Keratinocyte (primary cell): ENCODE results near the gene NPNT. TPM values are rescaled to one million over a fixed set of nuclear protein-coding genes. Genes with fewer than 3 reads are reported as not detected.

ENCODE experiments used
- DNase-seq: peaks from one replicate; pipeline ENCODE4 v3.0.0-alpha.2; 2011; ENCODE audit warnings: low read depth, missing footprints, low spot score
- FAIRE-seq: peaks from 2 replicates; lab custom pipeline; 2011; peaks lifted over from hg19 to GRCh38; lab: Jason Lieb, UNC
- H2AFZ ChIP-seq: 2 replicates; pipeline ENCODE4 v1.6.0; 2012; ENCODE audit warnings: low read length, control low read depth, inconsistent platforms; ENCODE audit not compliant: control insufficient read depth
- H3K27ac ChIP-seq: 2 replicates; pipeline ENCODE4 v1.5.1; 2011; ENCODE audit warnings: low read length; ENCODE audit not compliant: control insufficient read depth, insufficient read depth
- H3K27me3 ChIP-seq: 3 replicates; pipeline ENCODE4 v1.6.0; 2011; ENCODE audit warnings: low read length; ENCODE audit not compliant: control insufficient read depth, insufficient read depth; ENCODE audit errors: extremely low read depth
- H3K36me3 ChIP-seq, 2 experiments: 2 replicates in 1 of 2; 3 replicates in 1 of 2; pipeline ENCODE4 v1.5.1; 2011; ENCODE audit warnings: low read length in 2 of 2, mild to moderate bottlenecking in 1 of 2; ENCODE audit not compliant: control insufficient read depth in 2 of 2, insufficient read depth in 2 of 2; ENCODE audit errors: extremely low read depth in 1 of 2
- H3K4me1 ChIP-seq: 3 replicates; pipeline ENCODE4 v1.5.1; 2011; ENCODE audit warnings: low read length; ENCODE audit not compliant: control insufficient read depth, insufficient read depth; ENCODE audit errors: extremely low read depth
- H3K4me2 ChIP-seq: 3 replicates; pipeline ENCODE4 v1.6.0; 2011; ENCODE audit warnings: low read depth, low read length; ENCODE audit not compliant: control insufficient read depth, insufficient read depth; ENCODE audit errors: extremely low read depth
- H3K4me3 ChIP-seq, 3 experiments: fragments of 200-600 bp in 1 of 3; sonication (generic) in 1 of 3; 2 replicates in 2 of 3; 3 replicates in 1 of 3; pipeline ENCODE4 v1.5.1; 2011 to 2016; ENCODE audit warnings: low read length in 3 of 3, mild to moderate bottlenecking in 3 of 3, control low read depth in 2 of 3, inconsistent platforms in 1 of 3, low read depth in 1 of 3, mixed read lengths in 1 of 3, mixed run types in 1 of 3, moderate library complexity in 1 of 3; ENCODE audit not compliant: control insufficient read depth in 2 of 3, insufficient read depth in 2 of 3; ENCODE audit errors: extremely low read depth in 1 of 3
- H3K79me2 ChIP-seq: 2 replicates; pipeline ENCODE4 v1.6.0; 2012; ENCODE audit warnings: low read length; ENCODE audit not compliant: control insufficient read depth, insufficient read depth
- H3K9ac ChIP-seq: 3 replicates; pipeline ENCODE4 v1.6.0; 2011; ENCODE audit warnings: low read length; ENCODE audit not compliant: control insufficient read depth, insufficient read depth; ENCODE audit errors: extremely low read depth
- H3K9me1 ChIP-seq: 3 replicates; pipeline ENCODE4 v1.6.0; 2011; ENCODE audit warnings: low read length; ENCODE audit not compliant: control insufficient read depth, insufficient read depth; ENCODE audit errors: extremely low read depth
- H3K9me3 ChIP-seq: 2 replicates; pipeline ENCODE4 v1.5.1; 2012; ENCODE audit warnings: low read depth, low read length; ENCODE audit not compliant: control insufficient read depth
- H4K20me1 ChIP-seq: 3 replicates; pipeline ENCODE4 v1.6.0; 2011; ENCODE audit warnings: low read length; ENCODE audit not compliant: control insufficient read depth, insufficient read depth; ENCODE audit errors: extremely low read depth
- CTCF ChIP-seq, 3 experiments: IDR thresholded peaks in 1 of 3; conservative IDR thresholded peaks in 1 of 3; optimal IDR thresholded peaks in 1 of 3; 2 replicates in 2 of 3; 3 replicates in 1 of 3; pipeline versions ENCODE3 to v1.5.1; 2011; ENCODE audit warnings: low read length in 3 of 3, mild to moderate bottlenecking in 3 of 3, moderate library complexity in 2 of 3, control low read depth in 1 of 3, inconsistent platforms in 1 of 3; ENCODE audit not compliant: insufficient read depth in 2 of 3; ENCODE audit errors: extremely low read depth in 1 of 3
- EZH2 ChIP-seq: IDR thresholded peaks from one replicate; pipeline ENCODE4 v1.6.1; 2012; ENCODE audit warnings: inconsistent platforms, mild to moderate bottlenecking, low read length, moderate library complexity
- dilution Hi-C: fragments of 300-500 bp; cut with MboI; formaldehyde crosslinking; loops from one replicate; pipeline ENCODE4 v1.7.0; 2020; ENCODE audit warnings: low sequenced_read_pairs; ENCODE audit not compliant: extremely low pct_ligation_motif_present
- polyA plus RNA-seq, 5 experiments: library from polyadenylated mRNA; depleted of rRNA in 3 of 5; stranded (reverse) in 3 of 5; stranded (forward) in 1 of 5; unstranded in 1 of 5; fragments of >200 nt; gene quantifications; 1 replicate in 1 of 5; 2 replicates in 3 of 5; 3 replicates in 1 of 5; pipeline versions ENCODE4 v1.2.1 to v1.2.3, GENCODE V29; 2011 to 2012; ENCODE audit warnings: missing spikeins in 2 of 5, low read depth in 1 of 5, low replicate concordance in 1 of 5

The NPNT gene
- polyA plus RNA-seq, 1 donor (not counting 4 experiments of a cell fraction or from before 2014, with no cell fraction given): 0.46 TPM

DNA sequence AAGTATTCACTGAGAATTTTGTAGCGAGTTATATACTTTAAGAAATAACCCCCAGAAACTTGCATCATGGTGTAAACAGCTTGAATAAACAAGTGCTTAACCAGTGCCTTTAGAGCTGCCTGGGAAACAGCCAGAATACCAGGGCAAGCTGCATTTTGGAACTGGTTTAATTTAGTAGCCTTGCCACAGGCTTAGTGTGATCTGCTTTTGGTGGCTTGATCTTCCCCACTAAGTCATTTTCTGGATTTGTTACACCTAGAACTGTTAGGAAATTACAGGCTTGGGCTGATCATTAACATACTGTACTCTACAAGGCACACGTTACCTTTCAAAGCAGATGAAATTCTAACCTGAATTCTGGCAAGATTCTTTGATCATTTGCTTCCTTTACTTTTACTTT is 35.4 kb downstream of the NPNT start:
- Histone ChIP-seq H3K79me2 (no peaks in the 10 kb centered on the region), H3K27ac (no peak overlapping the region), H3K4me1 (no peaks in the 10 kb centered on the region), H3K9ac (no peak overlapping the region), H3K4me2 (no peak overlapping the region), H3K4me3 (no peak overlapping the region), H2AFZ (no peak overlapping the region), H3K36me3 (no peaks in the 10 kb centered on the region), H3K27me3 (no peaks in the 10 kb centered on the region), H4K20me1 (no peaks in the 10 kb centered on the region), H3K9me3 (no peaks in the 10 kb centered on the region), H3K9me1 (no peaks in the 10 kb centered on the region)
- TF ChIP-seq EZH2 (no peak), CTCF (optimal IDR thresholded peaks at IDR 0.05 in 1 of 3, IDR thresholded peaks at IDR 0.05 in 1 of 3, conservative IDR thresholded peaks at IDR 0.05 in 1 of 3; ENCODE audit: extremely low read depth in 1 of 3, insufficient read depth in 2 of 3, low read length in 3 of 3) (no peak)
- DNase-seq (no peak), FAIRE-seq (no peak)
- dilution Hi-C loops: no loop called here

- dilution Hi-C loops: no loop called here
- TF ChIP-seq EZH2: no peak
- no peak for TF ChIP-seq CTCF (optimal IDR thresholded peaks at IDR 0.05 in 1 of 3, IDR thresholded peaks at IDR 0.05 in 1 of 3, conservative IDR thresholded peaks at IDR 0.05 in 1 of 3; ENCODE audit: extremely low read depth in 1 of 3, insufficient read depth in 2 of 3, low read length in 3 of 3)
- Histone ChIP-seq H3K27me3 (no peaks in the 10 kb centered on the region), H2AFZ (no peak overlapping the region), H4K20me1 (no peaks in the 10 kb centered on the region), H3K9ac (no peak overlapping the region), H3K4me3 (no peak overlapping the region), H3K36me3 (no peaks in the 10 kb centered on the region), H3K9me1 (no peaks in the 10 kb centered on the region), H3K4me2 (no peak overlapping the region), H3K4me1 (no peaks in the 10 kb centered on the region), H3K79me2 (no peaks in the 10 kb centered on the region), H3K9me3 (no peaks in the 10 kb centered on the region), H3K27ac (no peak overlapping the region)
- FAIRE-seq (no peak), DNase-seq (no peak)
Measured at GRCh38 chr4:105933083-105933482, 37.8 kb downstream of the NPNT start.
